MM.1S (cell line): ENCODE measurements around the gene IFIT1B.

Experiments used
- DNase-seq: peaks from one replicate; pipeline ENCODE4 v3.0.0-alpha.2; 2015
- H2AFZ ChIP-seq: fragments of 300-600 bp; sonication (generic); 2 replicates; pipeline ENCODE4 v1.6.0; 2016; ENCODE audit warnings: antibody characterized with exemption, low read length
- H3F3A ChIP-seq: fragments of 300-600 bp; sonication (generic); 2 replicates; pipeline ENCODE4 v1.6.1; 2016; ENCODE audit warnings: mild to moderate bottlenecking, antibody characterized with exemption, low read length, moderate library complexity, mixed read lengths; ENCODE audit not compliant: insufficient read depth
- H3K27ac ChIP-seq: fragments of 300-600 bp; sonication (generic); 2 replicates; pipeline ENCODE4 v1.5.1; 2016; ENCODE audit warnings: mild to moderate bottlenecking, low read length
- H3K27me3 ChIP-seq: fragments of 300-600 bp; sonication (generic); replicated peaks from 2 replicates; pipeline ENCODE4 v1.6.0; 2016; ENCODE audit warnings: low read length; ENCODE audit not compliant: insufficient read depth
- H3K36me3 ChIP-seq: fragments of 300-600 bp; sonication (generic); replicated peaks from 2 replicates; pipeline ENCODE4 v1.6.1; 2016; ENCODE audit warnings: mild to moderate bottlenecking, low read length, mixed read lengths; ENCODE audit not compliant: insufficient read depth
- H3K4me1 ChIP-seq: fragments of 300-600 bp; sonication (generic); 2 replicates; pipeline ENCODE4 v1.6.1; 2016; ENCODE audit warnings: low read length, mixed read lengths
- H3K4me2 ChIP-seq: fragments of 300-600 bp; sonication (generic); 2 replicates; pipeline ENCODE4 v1.6.0; 2016; ENCODE audit warnings: low read depth, low read length
- H3K4me3 ChIP-seq: fragments of 300-600 bp; sonication (generic); 2 replicates; pipeline ENCODE4 v1.5.1; 2016; ENCODE audit warnings: low read length, mixed read lengths
- H3K79me2 ChIP-seq: fragments of 300-600 bp; sonication (generic); 2 replicates; pipeline ENCODE4 v1.6.1; 2016; ENCODE audit warnings: mixed run types, low read length, mixed read lengths
- H3K9ac ChIP-seq: fragments of 300-600 bp; sonication (generic); 2 replicates; pipeline ENCODE4 v1.6.1; 2016; ENCODE audit warnings: low read length, mixed read lengths
- H3K9me2 ChIP-seq: fragments of 300-600 bp; sonication (generic); replicated peaks from 2 replicates; pipeline ENCODE4 v1.6.1; 2016; ENCODE audit warnings: mild to moderate bottlenecking, low read length, mixed read lengths; ENCODE audit not compliant: insufficient read depth
- H3K9me3 ChIP-seq: fragments of 300-600 bp; sonication (generic); replicated peaks from 2 replicates; pipeline ENCODE4 v1.6.1; 2016; ENCODE audit warnings: mild to moderate bottlenecking, low read length, mixed read lengths; ENCODE audit not compliant: insufficient read depth
- H4K20me1 ChIP-seq: fragments of 300-600 bp; sonication (generic); 2 replicates; pipeline ENCODE4 v1.6.1; 2016; ENCODE audit warnings: mild to moderate bottlenecking, low read length, moderate library complexity, mixed read lengths; ENCODE audit not compliant: insufficient read depth
- EZH2 ChIP-seq: fragments of 300-600 bp; sonication (generic); optimal IDR thresholded peaks from 2 replicates; pipeline ENCODE3; 2017; ENCODE audit warnings: low read depth, mild to moderate bottlenecking, antibody characterized with exemption, low read length, mixed read lengths
- EZH2phosphoT487 ChIP-seq: fragments of 300-600 bp; sonication (generic); IDR thresholded peaks from 2 replicates; pipeline ENCODE4 v1.6.1; 2018; ENCODE audit warnings: antibody characterized with exemption, low read length
- TF ChIP-seq, protein P1 (sequence below): fragments of 300-600 bp; sonication (generic); IDR thresholded peaks from 2 replicates; pipeline ENCODE4 v1.5.1; 2016; ENCODE audit warnings: antibody characterized with exemption, low read length, mixed read lengths

Gene IFIT1B

GRCh38 chr10:89391907-89392756, 14.3 kb downstream of the IFIT1B start, which contains the start of gene IFIT1:
Gene IFIT1 (plus strand): TSS chr10:89392623. CDS start chr10:89392713, 90 bp downstream.
- H3K9me3 ChIP-seq = no peaks in the 10 kb centered on the region
- no peaks in the 10 kb centered on the region for H3K36me3 ChIP-seq
- H3K4me2 ChIP-seq = peak within 1 kb of the TSS; percentile 76
- peaks cover 28% of the 10 kb centered on the region for H3F3A ChIP-seq
- no peak for TF ChIP-seq EZH2phosphoT487
- TF ChIP-seq, protein P1, sequence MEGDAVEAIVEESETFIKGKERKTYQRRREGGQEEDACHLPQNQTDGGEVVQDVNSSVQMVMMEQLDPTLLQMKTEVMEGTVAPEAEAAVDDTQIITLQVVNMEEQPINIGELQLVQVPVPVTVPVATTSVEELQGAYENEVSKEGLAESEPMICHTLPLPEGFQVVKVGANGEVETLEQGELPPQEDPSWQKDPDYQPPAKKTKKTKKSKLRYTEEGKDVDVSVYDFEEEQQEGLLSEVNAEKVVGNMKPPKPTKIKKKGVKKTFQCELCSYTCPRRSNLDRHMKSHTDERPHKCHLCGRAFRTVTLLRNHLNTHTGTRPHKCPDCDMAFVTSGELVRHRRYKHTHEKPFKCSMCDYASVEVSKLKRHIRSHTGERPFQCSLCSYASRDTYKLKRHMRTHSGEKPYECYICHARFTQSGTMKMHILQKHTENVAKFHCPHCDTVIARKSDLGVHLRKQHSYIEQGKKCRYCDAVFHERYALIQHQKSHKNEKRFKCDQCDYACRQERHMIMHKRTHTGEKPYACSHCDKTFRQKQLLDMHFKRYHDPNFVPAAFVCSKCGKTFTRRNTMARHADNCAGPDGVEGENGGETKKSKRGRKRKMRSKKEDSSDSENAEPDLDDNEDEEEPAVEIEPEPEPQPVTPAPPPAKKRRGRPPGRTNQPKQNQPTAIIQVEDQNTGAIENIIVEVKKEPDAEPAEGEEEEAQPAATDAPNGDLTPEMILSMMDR = peak; percentile 19; the same call in 1 of the 2 replicates
- H2AFZ ChIP-seq = no peak within 1 kb of the TSS
- DNase-seq = peak; percentile 96
- H4K20me1 ChIP-seq = no peaks in the 10 kb centered on the region
- no peaks in the 10 kb centered on the region for H3K9me2 ChIP-seq
- no peaks in the 10 kb centered on the region for H3K79me2 ChIP-seq
- peak within 1 kb of the TSS; percentile 41 for H3K4me3 ChIP-seq
- H3K27ac ChIP-seq = peak within 1 kb of the TSS; percentile 78
- no peaks in the 10 kb centered on the region for H3K27me3 ChIP-seq
- no peak within 1 kb of the TSS for H3K9ac ChIP-seq
- peaks cover 23% of the 10 kb centered on the region for H3K4me1 ChIP-seq

- H3K9ac ChIP-seq = no peak overlapping the region
- H3K27me3 ChIP-seq = no peaks in the 10 kb centered on the region
- H3K4me2 ChIP-seq = peak overlapping the region; percentile 76
- no peak for TF ChIP-seq EZH2phosphoT487
- peak overlapping the region; percentile 78; the same call in 1 of the 2 replicates for H3K27ac ChIP-seq
- peak overlapping the region; percentile 35 for H3K4me3 ChIP-seq
- H3K36me3 ChIP-seq = no peaks in the 10 kb centered on the region
- peak; percentile 82 for DNase-seq
- H3K9me3 ChIP-seq = no peaks in the 10 kb centered on the region
- H3K9me2 ChIP-seq = no peaks in the 10 kb centered on the region
- H4K20me1 ChIP-seq = no peaks in the 10 kb centered on the region
- peaks cover 28% of the 10 kb centered on the region for H3F3A ChIP-seq
- no peaks in the 10 kb centered on the region for H3K79me2 ChIP-seq
- peaks cover 23% of the 10 kb centered on the region for H3K4me1 ChIP-seq
- H2AFZ ChIP-seq = no peak overlapping the region
Measured at GRCh38 chr10:89392974-89393373, 15.1 kb downstream of the IFIT1B start.

- H3K9ac ChIP-seq = no peak overlapping the region
- H3K27ac ChIP-seq = no peak overlapping the region
Measured at GRCh38 chr10:89393898-89394297, 16.0 kb downstream of the IFIT1B start.

More at GRCh38 chr10:89393898-89394297, 16.0 kb downstream of the IFIT1B start:
- peaks cover 23% of the 10 kb centered on the region for H3K4me1 ChIP-seq
- no peaks in the 10 kb centered on the region for H3K79me2 ChIP-seq
- H2AFZ ChIP-seq = no peak overlapping the region
- no peaks in the 10 kb centered on the region for H3K9me3 ChIP-seq
- no peak overlapping the region for H3K4me3 ChIP-seq
- H3K27me3 ChIP-seq = no peaks in the 10 kb centered on the region
- TF ChIP-seq EZH2 (no peak), EZH2phosphoT487 (no peak)
- TF ChIP-seq, protein P1 = no peak
- H3K4me2 ChIP-seq = no peak overlapping the region
- H3K9me2 ChIP-seq = no peaks in the 10 kb centered on the region
- DNase-seq = no peak
- no peaks in the 10 kb centered on the region for H4K20me1 ChIP-seq
- H3K36me3 ChIP-seq = no peaks in the 10 kb centered on the region
- H3F3A ChIP-seq = peaks cover 28% of the 10 kb centered on the region
